GM20431 (cell line): ENCODE results near the gene MTERF1.
"Not testable (repeated sequence)": the region's sequence is repeated elsewhere in the genome, so short reads cannot be mapped to it uniquely, and the experiment has no call there.

ENCODE experiments used
- in situ Hi-C: fragments of 300-500 bp; cut with MseI, MboI; formaldehyde crosslinking; loops from one replicate; pipeline ENCODE4 v1.15.0; 2020; ENCODE audit warnings: low sequenced_read_pairs; ENCODE audit not compliant: unreplicated experiment

The MTERF1 gene, protein sequence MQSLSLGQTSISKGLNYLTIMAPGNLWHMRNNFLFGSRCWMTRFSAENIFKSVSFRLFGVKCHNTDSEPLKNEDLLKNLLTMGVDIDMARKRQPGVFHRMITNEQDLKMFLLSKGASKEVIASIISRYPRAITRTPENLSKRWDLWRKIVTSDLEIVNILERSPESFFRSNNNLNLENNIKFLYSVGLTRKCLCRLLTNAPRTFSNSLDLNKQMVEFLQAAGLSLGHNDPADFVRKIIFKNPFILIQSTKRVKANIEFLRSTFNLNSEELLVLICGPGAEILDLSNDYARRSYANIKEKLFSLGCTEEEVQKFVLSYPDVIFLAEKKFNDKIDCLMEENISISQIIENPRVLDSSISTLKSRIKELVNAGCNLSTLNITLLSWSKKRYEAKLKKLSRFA

DNA sequence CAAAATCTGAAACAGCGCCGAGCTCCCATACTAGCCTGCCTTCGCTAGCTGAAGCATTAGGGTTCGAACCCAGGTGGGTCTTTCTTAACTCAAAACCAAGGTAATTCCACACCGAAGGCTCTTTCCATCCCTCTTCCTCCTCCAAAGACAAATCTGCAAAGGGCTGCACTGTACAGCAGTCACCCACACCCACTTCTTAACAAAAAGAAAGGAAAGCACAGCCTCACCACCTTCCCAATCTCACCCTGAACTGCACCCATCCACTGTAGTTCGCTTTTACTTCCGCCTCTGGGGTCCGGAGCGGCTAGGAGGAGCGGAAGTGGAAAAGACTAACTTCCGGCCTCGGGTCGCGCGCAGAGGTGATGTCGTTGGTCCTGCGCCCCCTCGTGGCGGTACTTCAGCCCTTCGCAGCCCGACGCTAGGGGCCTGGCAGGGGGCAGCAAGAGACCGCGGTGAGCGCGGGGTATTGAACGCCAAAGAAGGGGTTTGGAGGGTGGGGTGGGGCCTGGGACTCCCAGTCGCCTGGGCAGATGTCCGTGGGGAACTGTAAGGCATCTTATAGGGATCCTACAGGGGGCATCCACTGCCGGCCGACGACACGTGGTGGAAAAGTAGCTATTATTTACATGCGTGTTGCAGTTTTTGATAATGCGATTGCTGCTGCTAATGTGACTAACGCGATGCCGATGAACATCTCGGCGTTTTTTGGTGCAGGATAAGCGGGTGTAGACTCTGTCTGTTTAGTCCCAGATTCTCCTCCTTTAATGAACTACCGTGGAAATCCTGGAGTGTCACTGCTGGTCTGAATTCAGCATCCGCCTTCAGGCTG is at the start of gene MTERF1:
MTERF1 (minus strand) TSS at position 290 of the 829 bp plus-strand sequence. CDS start 619 bp downstream, outside the sequence.
- in situ Hi-C loops, result no loop called here

DNA sequence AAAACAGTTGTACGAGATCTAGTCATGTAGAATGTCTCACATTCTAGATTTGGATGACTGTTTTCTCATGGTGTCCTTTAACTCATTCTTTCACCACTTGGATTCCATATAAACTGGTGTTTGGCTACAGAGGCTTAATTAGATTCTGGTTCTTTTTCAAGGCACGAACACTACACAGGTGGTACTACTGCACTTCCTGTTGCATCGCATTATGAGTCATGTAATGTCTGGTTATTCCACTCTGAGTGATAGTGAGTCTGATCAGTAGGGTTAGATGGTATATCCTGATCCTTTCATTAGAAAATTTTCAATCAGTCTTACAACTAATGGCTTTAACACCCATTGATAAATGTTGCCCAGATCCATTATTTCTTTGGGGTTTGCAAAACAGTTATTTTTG is 49.0 kb upstream of the MTERF1 start:
- in situ Hi-C loops, result no loop called here

DNA sequence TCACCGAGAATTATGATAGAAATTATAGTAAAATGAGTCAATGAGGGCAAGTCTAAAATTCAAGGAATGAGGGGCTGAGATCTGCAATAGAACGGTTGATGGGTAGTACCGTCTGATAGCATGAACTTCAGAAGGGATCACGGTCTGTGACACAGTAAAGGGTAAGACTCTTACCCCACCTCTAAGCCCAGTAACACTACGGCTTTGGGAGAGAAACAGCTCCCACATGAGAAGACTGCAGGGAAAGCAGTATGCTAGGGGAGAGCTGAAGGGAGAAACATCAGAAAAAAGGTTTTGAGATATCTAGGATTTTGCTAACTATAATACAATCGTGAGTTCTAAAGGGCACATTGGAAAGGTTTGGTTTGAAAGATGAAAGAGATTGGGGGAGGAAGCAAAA is 47.4 kb upstream of the MTERF1 start:
- in situ Hi-C loops, result no loop called here

DNA sequence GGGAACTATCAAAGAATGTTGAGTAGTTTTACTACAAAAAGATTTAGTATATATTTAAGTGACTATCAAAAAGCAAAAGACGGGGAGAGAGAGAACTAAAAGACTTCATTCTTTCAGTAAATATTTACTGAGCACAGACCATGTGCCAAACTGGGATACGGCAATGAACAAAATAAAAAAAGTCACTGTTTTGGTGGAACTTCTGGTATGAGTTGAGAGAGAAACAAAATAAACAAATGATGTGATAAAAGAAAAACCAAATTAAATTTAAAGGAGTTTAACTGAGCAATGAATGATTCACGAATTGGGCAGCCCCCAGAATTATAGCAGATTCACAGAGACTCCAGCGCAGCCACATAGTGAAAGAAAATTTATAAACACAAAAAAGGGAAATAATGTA is 42.4 kb upstream of the MTERF1 start:
- in situ Hi-C loops, result no loop called here

DNA sequence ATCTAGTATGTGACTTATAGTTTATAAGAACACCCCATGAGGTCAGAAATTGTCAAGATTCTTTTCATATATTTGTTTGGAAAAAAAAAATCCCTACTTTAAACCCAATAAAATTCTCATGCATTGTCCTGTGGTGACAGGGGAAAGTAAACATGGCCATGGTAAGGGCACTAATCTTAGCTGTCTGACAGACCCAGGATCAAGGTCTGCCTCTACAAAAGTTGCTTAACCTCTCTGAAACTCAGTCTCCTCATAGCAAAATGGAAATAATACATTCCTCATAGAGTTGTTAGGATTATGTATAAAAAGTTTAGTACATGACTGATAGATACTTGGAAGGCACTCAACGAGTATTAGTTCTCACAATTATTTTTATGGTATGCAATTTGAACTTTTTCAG is 37.9 kb upstream of the MTERF1 start:
- in situ Hi-C loops, result no loop called here

DNA sequence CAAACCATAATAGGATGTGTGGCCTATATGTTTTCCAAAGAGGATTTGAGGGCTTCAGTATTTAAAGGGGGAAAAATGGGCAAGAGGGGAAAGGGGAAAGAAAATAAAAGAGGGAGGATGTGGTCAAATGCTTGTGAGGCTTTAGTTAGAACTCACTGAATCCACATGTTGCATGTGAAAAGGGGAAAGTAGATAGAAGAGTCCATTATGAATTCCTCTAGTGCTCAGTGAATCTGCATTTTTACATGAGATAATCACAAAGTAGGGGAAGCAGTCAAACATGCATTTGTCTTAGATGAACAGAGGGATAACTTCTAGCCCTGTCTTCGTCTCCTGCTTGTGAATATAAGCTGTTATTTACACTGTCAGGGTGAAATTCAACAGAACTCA is 35.5 kb upstream of the MTERF1 start:
- in situ Hi-C loops, result no loop called here

DNA sequence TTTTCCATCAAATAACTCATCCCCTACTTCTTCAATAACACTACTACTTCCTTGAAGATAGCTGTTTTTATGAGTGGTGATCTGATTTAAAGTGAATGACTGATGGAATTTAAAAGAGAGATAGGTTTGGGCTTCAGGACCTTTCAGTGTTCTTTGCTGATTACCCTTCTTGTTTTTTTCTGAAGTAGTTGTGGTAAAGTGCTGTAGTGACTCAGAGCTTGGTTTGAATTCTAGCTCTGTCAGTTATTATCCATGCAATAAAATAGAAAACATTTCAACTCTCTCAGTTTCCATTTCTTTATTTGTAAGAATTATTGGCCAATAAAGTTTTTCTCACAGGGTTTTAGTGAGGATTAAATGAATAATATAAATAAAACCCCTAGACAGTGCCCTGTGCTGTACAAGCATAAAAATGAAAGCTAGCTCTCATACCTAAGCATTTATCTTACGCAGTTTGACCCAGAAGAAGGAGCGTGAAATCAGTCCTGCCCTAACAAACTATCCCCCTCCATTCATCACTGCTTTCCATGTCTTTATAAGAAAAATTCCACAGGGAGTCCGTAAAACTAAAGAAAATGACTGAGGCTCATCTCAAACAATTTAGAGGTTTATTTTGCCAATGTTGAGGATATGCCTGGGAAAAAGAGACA is 35.0 kb upstream of the MTERF1 start:
- in situ Hi-C loops, result no loop called here

DNA sequence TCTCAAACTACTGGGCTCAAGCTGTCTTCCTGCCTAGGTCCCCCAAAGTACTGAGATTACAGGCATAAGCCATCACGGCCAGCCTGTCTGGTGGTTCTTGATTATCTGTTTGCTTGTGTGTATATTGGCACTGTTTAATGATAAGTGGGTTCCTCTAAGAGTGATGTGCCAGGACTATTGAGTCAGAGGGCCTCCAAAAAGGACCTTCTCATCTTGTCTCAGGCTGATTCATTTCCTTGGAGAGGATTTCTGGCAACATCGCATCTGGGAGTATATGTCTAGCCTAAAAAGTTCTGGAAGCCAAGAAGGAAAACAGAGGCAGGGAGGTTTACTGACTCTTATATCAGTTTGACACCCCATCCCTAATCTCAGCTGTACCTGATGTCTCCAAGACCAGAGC is 33.1 kb upstream of the MTERF1 start:
- in situ Hi-C loops, result no loop called here

DNA sequence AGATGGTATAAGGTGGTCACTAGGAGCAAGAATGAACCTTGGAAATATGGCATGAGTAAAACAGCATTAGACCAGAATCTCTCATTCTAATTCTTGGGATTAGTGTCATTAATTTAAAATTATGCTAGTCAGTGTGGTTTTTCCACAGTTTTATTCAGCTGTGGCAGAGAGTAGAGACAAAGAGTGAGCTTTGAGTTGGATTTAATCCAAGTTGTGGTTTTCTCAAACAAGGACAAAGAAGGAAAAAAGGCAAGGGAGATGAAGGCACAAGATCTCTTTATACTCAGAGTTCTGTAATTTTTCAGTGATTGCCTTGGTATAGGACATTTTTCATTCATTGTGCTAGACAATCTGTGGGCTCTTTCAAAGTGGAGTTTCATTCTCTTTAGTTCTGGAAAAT is 32.0 kb upstream of the MTERF1 start:
- in situ Hi-C loops, result no loop called here

DNA sequence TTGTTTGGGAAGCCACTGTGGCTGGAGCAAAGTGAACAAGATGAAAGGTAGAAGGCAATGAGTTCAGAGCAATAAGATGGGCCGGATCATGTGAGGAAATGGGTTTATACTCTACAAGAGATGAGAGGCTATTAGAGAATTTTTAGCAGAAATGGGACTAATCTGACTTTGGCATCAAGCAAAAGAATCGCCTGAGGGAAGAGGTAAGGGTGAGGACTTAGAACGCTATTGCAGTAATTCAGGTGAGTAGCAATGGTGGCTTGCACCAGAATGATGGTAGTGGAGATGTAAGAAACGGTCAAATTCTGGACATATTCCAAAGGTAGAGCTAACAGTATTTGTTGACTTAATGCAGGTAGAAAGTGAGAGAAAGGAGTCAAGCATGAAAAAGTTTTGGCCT is 30.6 kb upstream of the MTERF1 start:
- in situ Hi-C loops, result no loop called here

DNA sequence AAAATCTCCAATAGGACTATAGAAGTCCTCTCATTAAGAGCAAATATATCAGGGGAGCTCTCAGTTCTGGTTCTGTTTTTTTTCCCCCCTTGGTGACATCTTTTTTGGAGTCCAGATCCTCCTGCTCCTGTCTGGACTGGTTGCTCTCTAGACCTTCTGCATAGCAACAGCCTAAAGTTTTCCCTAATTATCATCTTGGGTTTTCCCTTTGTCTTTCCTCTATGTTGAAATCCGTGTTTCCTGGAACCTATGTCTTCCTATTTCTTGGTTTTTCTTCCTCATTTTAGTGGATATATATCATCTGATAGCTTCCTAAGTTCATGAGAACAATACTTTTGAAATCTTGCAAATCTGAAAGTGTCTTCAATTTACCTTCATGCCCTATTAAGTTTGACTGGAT is 29.7 kb upstream of the MTERF1 start:
- in situ Hi-C loops, result no loop called here

DNA sequence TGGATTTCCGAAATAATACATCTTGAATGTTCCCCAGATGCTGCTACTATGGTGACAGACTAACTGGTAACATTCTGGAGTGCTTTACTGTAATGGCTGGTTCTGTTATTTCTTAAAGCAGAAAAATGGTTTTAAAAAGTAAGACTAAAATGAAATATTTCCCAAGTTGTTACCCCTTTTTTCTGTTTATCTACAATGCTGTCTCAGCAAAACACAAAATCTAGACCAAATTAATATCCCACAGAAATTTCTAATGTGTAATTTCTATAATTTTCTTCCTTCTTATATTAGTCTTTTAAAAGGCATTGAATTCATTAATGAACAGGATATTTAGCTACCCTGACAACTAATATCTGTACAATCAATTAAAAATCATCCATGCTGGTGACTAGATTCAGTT is 19.1 kb upstream of the MTERF1 start:
- in situ Hi-C loops, result no loop called here

DNA sequence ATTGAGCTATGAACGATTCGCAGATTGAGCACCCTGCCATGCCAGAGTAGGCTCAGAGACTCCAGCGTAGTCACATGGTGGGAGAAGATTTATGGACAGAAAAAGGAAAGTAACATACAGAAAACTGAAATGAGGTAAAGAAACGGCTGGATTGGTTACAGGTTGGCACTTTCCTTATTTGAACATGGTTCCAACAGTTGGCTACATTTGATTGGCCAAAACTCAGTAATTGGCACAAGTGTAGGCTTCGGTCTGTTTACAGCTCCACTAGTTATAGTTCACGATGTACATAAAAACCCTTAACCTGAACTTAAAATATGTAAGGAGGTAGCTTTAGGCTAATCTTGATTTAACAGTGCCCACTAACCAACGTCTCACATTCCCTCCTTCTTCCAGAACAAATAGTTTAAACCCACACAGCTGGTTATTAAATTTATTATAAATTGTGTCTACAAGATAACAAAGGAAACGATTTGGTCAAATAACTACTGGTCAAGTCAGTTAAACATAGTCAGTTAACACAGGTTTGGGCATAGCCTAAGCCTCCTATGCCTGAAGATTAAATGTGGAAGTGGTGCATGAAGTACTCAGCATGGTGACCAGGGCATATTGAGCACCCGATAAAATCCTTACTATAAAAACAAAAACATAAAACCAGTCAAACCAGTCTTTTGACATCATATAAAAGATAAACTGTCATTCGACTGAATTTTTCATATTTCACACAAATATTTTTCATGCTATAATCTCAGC is 17.9 kb upstream of the MTERF1 start:
- in situ Hi-C loops, result no loop called here

DNA sequence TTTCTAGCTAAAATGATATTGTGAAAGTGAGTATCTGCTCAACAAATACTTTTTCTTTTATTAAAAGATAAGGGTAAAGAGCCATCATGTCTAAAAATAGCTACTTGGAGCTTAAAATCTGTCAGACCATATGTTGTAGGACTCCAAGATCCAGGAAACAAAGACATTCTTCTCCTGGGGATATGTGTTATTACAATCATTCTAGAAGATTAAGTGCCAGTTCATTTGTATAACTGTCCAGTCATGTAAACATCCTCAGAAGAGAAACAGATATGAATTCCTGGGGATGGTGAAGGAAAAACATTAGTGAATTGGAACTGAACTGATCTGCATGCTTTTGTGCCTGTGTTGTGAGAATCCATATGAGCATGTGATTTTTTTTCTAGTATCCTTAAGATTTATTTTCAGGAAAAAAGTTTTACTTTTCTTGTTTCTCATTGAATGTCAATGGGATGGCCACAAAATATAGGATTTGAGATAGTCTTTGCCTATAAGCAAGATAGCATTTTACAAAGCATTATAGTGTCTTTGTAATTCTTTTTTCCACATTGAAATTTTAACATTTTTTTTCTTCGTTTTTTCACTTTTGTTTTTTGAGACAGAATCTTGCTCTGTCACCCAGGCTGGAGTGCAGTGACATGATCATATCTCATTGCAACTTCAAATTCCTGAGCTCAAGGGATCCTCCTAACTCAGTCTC is 14.4 kb upstream of the MTERF1 start:
- in situ Hi-C loops, result no loop called here

DNA sequence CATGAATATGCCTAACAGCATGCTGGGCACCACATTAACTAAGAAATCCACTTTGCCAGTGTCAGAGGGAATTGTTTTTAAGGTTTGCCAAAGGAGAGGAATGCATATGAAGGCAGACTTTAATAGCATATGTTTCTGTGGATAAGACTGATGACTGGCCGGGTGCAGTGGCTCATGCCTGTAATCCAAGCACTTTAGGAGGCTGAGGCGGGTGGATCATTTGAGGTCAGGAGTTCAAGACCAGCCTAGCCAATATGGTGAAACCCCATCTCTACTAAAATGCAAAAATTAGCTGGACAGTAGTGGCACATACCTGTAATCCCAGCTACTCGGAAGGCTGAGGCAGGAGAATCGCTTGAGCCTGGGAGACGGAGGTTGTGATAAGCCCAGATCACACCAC is 13.2 kb upstream of the MTERF1 start:
- in situ Hi-C loops, result not testable (repeated sequence)

DNA sequence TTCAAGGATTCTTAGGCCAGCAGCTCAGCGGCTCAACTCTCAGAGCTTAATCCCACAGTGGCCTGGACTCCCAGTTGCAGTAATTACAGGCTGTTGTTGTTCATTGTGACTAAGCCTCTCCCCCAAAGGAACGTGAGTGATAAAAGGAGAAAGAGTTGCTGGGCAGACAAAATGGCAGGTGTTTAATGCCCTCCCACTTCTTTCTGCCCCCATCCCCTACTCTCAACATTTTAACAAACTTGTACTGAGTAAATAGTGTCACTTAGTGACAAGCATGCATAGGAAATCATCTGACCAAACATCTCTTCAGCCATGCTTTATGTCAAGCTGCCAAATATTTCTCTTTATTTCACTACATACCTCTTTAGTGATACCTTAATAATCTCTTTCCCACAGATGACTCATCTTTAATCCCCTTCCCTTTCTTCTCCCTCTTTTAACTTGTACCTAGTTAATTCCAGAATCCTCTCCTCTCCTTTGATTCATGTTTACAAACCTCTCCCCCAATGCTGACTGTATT is 12.4 kb upstream of the MTERF1 start:
- in situ Hi-C loops, result no loop called here

DNA sequence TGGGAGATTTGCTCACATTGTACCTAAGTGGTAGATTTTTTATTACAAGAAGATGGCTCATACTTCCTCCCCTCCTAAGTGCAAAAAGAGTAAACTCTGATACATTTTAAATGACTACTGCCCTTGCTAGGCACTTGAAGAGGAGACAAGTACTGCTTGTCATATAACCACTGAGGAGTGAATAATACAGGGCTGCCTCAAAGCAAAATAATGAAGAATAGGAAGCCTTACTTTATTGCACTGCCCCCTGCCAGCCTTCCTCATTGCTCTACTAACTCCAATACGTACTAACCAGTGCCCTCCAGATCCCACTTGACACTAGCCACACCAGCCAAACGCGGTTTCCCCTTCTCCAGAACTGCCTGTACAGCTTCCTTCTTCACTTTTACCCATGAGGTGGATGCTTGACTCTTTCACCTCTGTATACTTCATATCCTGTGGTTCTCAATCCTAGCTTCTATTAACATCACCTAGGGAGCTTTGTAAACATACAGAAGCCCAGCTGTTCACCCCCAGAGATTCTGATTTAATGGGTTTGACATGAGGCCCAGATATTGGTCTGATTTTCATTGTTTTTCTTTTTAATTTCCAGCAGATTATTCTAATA is 11.7 kb upstream of the MTERF1 start:
- in situ Hi-C loops, result no loop called here

DNA sequence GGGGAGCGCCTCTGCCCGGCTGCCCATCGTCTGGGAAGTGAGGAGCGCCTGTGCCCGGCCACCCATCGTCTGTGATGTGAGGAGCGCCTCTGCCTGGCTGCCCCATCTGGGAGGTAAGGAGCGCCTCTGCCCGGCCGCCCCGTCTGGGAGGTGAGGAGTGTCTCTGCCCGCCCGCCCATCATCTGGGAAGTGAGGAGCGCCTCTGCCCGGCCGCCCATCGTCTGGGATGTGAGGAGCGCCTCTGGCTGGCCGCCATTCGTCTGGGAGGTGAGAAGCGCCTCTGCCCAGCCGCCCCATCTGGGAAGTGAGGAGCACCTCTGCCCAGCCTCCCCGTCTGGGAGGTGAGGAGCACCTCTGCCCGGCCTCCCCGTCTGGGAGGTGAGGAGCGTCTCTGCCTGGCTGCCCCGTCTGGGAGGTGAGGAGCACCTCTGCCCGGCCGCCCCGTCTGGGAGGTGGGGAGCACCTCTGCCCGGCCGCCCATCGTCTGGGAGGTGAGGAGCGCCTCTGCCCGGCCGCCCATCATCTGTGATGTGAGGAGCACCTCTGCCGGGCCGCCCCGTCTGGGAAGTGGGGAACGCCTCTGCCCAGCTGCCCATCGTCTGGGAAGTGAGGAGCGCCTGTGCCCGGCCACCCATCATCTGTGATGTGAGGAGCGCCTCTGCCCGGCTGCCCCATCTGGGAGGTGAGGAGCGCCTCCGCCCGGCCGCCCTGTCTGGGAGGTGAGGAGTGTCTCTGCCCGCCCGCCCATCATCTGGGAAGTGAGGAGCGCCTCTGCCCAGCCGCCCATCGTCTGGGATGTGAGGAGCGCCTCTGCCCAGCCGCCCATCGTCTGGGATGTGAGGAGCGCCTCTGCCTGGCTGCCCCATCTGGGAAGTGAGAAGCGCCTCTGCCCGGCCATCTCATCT is 8.0 kb upstream of the MTERF1 start:
- in situ Hi-C loops, result not testable (repeated sequence)
